PC-9 (cell line): Measurements from ENCODE around the gene CST11. TPM values are rescaled to one million over a fixed set of nuclear protein-coding genes. Genes with fewer than 3 reads are reported as not detected.

Experiments
- BruUV-seq: library from RNA; stranded (reverse); fragments of 400-500 nt; replicated peaks from 2 replicates; lab custom pipeline; 2021; lab: Mats Ljungman, UMichigan
- CTCF ChIA-PET: fragments of 300-600 bp; sonication (Branson Sonifier 250); formaldehyde crosslinking; loops from one replicate; lab custom pipeline; 2022; ENCODE audit warnings: antibody characterized with exemption; lab: Charles Lee
- POLR2A ChIA-PET: fragments of 300-600 bp; sonication (Branson Sonifier 250); formaldehyde crosslinking; loops from one replicate; lab custom pipeline; 2022; ENCODE audit warnings: antibody characterized with exemption; ENCODE audit not compliant: unreplicated experiment; lab: Charles Lee
- DNase-seq, 2 experiments: peaks; one replicate each; pipeline versions ENCODE4 v3.0.0 to v3.0.0-alpha.2; 2015 to 2022; ENCODE audit warnings: mixed read lengths in 1 of 2
- H2AFZ ChIP-seq: fragments of 200-600 bp; sonication (generic); 2 replicates; pipeline ENCODE4 v1.8.1; 2017; ENCODE audit warnings: antibody characterized with exemption
- H3F3A ChIP-seq: fragments of 200-600 bp; sonication (generic); 2 replicates; pipeline ENCODE4 v1.8.1; 2017; ENCODE audit warnings: antibody characterized with exemption, mild to moderate bottlenecking, low read depth; ENCODE audit not compliant: insufficient read depth
- H3K27ac ChIP-seq: fragments of 200-600 bp; sonication (generic); 2 replicates; pipeline ENCODE4 v1.6.1; 2016; ENCODE audit warnings: mixed run types
- H3K27me3 ChIP-seq: fragments of 200-600 bp; sonication (generic); 2 replicates; pipeline ENCODE4 v1.6.1; 2016; ENCODE audit warnings: low read depth, mixed run types; ENCODE audit not compliant: insufficient read depth
- H3K36me3 ChIP-seq: fragments of 200-600 bp; sonication (generic); 2 replicates; pipeline ENCODE4 v1.6.1; 2016; ENCODE audit warnings: low read depth, mixed run types
- H3K4me1 ChIP-seq: fragments of 200-600 bp; sonication (generic); replicated peaks from 2 replicates; pipeline ENCODE4 v1.6.1; 2016; ENCODE audit warnings: mixed run types; ENCODE audit not compliant: insufficient read depth
- H3K4me2 ChIP-seq: fragments of 200-600 bp; sonication (generic); 2 replicates; pipeline ENCODE4 v1.6.1; 2017; ENCODE audit warnings: mixed run types
- H3K4me3 ChIP-seq: fragments of 200-600 bp; sonication (generic); 2 replicates; pipeline ENCODE4 v1.6.1; 2016; ENCODE audit warnings: mixed run types
- H3K79me2 ChIP-seq: fragments of 200-600 bp; sonication (generic); 2 replicates; pipeline ENCODE4 v1.6.1; 2017; ENCODE audit warnings: low read depth, mixed run types
- H3K9me2 ChIP-seq: fragments of 200-600 bp; sonication (generic); 2 replicates; pipeline ENCODE4 v1.8.1; 2017; ENCODE audit warnings: mild to moderate bottlenecking; ENCODE audit not compliant: insufficient read depth
- H3K9me3 ChIP-seq: fragments of 200-600 bp; sonication (generic); 2 replicates; pipeline ENCODE4 v1.8.1; 2016; ENCODE audit warnings: low read depth; ENCODE audit not compliant: insufficient read depth
- H4K20me1 ChIP-seq: fragments of 200-600 bp; sonication (generic); 2 replicates; pipeline ENCODE4 v1.8.1; 2017; ENCODE audit not compliant: insufficient read depth
- EZH2 ChIP-seq: fragments of 200-600 bp; sonication (generic); IDR thresholded peaks from 2 replicates; pipeline ENCODE4 v1.8.0; 2017; ENCODE audit warnings: antibody characterized with exemption, low read depth
- intact Hi-C: fragments of 100-400 bp; cut with micrococcal nuclease; formaldehyde crosslinking; loops from one replicate; pipeline ENCODE4 v1.10.0; 2022; ENCODE audit not compliant: unreplicated experiment
- total RNA-seq: library from RNA; stranded (reverse); gene quantifications from 2 replicates; pipeline ENCODE4 v1.2.3, GENCODE V29; 2021
- TF ChIP-seq, protein P1 (sequence below): fragments of 200-600 bp; sonication (generic); conservative IDR thresholded peaks from 2 replicates; pipeline ENCODE4 v1.6.1; 2017; ENCODE audit warnings: mixed run types, antibody characterized with exemption, mild to moderate bottlenecking, moderate library complexity

CST11 gene
- total RNA-seq, 1 experiment from 2014 or later, result not detected

DNA sequence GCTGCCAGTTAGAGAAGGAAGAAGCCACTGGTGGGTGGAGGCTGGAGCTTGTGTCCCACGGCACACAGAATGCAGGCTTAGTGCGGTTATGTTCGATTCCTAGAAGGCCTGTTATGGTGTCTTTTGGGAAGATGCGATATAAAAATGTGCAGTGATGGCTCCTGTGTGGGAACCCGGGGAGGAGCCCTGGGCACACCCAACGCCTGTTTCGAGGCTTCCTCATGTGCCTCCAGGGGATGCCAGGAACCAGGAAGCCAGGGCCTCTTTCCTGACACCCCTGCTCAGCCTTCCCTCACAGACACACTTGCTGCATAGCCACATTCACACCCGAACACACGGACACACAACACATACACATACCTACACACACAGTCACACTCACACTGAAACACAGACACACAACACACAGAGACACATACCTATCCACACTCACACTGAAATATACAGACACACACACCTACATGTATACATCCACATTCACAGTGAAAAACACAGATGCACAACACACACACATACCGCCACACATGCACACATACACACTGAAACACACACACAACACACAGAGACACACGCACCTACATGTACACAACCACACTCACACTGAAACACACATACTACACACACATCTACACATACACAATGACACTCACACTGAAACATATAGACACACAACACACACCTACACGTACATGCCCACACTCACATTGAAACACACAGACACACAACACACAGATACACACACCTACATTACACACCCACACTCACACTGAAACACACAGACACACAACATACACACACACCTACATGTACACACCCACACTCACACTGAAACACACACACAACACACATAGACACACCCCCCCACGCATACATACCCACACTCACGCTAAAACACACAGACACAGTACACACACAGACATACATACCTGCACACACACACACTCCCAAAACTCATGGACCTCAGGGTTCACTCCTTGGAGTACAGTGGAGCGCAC lies 1.2 kb upstream of the CST11 start:
- TF ChIP-seq, protein P1, sequence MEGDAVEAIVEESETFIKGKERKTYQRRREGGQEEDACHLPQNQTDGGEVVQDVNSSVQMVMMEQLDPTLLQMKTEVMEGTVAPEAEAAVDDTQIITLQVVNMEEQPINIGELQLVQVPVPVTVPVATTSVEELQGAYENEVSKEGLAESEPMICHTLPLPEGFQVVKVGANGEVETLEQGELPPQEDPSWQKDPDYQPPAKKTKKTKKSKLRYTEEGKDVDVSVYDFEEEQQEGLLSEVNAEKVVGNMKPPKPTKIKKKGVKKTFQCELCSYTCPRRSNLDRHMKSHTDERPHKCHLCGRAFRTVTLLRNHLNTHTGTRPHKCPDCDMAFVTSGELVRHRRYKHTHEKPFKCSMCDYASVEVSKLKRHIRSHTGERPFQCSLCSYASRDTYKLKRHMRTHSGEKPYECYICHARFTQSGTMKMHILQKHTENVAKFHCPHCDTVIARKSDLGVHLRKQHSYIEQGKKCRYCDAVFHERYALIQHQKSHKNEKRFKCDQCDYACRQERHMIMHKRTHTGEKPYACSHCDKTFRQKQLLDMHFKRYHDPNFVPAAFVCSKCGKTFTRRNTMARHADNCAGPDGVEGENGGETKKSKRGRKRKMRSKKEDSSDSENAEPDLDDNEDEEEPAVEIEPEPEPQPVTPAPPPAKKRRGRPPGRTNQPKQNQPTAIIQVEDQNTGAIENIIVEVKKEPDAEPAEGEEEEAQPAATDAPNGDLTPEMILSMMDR, result no peak
- no peak for TF ChIP-seq EZH2
- H3K36me3 ChIP-seq, result no peaks in the 10 kb centered on the region
- no peaks in the 10 kb centered on the region for H3F3A ChIP-seq
- H2AFZ ChIP-seq, result no peak overlapping the region
- H4K20me1 ChIP-seq, result no peaks in the 10 kb centered on the region
- no peaks in the 10 kb centered on the region for H3K4me1 ChIP-seq
- BruUV-seq, result no TSS peak
- ChIA-PET POLR2A (no interaction called here), CTCF (no interaction called here)
- no peak overlapping the region for H3K27ac ChIP-seq
- no peak for DNase-seq
- no peaks in the 10 kb centered on the region for H3K9me3 ChIP-seq
- H3K4me2 ChIP-seq, result no peak overlapping the region
- peaks cover 11% of the 10 kb centered on the region; the same call in 1 of the 2 replicates for H3K27me3 ChIP-seq
- H3K9me2 ChIP-seq, result no peaks in the 10 kb centered on the region
- intact Hi-C loops, result no loop called here
- no peaks in the 10 kb centered on the region for H3K79me2 ChIP-seq
- no peak overlapping the region for H3K4me3 ChIP-seq

DNA sequence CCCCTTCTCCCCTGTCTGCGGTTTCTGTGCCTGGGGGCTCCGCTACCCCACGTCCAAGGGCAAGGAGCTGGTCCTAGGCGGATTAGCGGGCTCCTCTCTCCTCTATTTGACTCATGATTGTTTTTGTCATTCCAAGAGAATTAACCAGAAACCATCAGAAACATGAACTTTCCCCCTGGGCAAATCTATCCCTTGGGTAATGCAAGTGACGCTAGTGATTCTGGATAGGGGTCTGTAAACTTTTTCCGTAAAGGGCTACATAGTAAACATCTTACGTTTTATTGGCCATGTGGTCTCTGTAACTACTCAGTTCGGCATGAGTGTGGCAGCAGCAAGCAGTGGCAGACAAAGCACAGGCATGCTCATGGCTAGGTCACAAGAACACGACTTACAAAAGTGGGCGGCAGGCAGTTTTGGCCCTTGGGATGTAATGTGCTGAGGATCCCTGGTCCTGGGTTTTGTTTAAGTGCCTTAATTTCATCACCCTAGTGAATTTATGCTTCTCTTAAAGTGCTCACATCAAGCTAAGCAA lies 654 bp downstream of the CST11 start:
- Histone ChIP-seq H2AFZ (no peak overlapping the region), H3K4me2 (no peak overlapping the region), H3F3A (no peaks in the 10 kb centered on the region), H3K4me1 (no peaks in the 10 kb centered on the region), H3K9me2 (no peaks in the 10 kb centered on the region), H3K36me3 (no peaks in the 10 kb centered on the region), H3K27ac (no peak overlapping the region), H3K27me3 (peaks cover 4% of the 10 kb centered on the region; the same call in 1 of the 2 replicates), H3K4me3 (no peak overlapping the region), H3K79me2 (no peaks in the 10 kb centered on the region), H4K20me1 (no peaks in the 10 kb centered on the region), H3K9me3 (no peaks in the 10 kb centered on the region)
- ChIA-PET POLR2A (no interaction called here), CTCF (no interaction called here)
- BruUV-seq, result no TSS peak
- DNase-seq, result no peak
- intact Hi-C loops, result no loop called here
- no peak for TF ChIP-seq EZH2
- TF ChIP-seq, protein P1, result no peak

DNA sequence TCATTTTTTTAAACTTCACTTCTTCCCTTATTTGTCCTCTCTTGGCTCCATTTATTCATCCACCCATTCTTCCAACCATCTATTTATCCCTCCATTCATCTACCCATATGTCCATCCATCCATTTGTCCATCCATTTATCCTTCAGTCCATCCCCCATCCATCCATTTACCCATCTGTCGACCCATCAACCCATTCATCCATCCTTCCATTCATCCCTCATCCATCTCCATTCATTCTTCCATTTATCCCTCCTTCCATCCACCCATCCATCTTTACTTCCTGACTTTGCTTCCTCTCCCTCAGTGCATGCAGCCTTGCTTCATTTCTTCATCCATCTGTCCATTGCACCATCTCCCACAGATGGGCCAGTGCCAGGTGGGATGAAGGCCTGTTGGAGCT lies 1.8 kb downstream of the CST11 start:
- ChIA-PET POLR2A (no interaction called here), CTCF (no interaction called here)
- DNase-seq, result no peak
- no peak overlapping the region for H3K4me2 ChIP-seq
- BruUV-seq, result no TSS peak
- peaks cover under 1% of the 10 kb centered on the region; the same call in 1 of the 2 replicates for H3K27me3 ChIP-seq
- H2AFZ ChIP-seq, result no peak overlapping the region
- no peaks in the 10 kb centered on the region for H4K20me1 ChIP-seq
- H3K79me2 ChIP-seq, result no peaks in the 10 kb centered on the region
- TF ChIP-seq, protein P1, result no peak
- no peak for TF ChIP-seq EZH2
- no peaks in the 10 kb centered on the region for H3F3A ChIP-seq
- intact Hi-C loops, result no loop called here
- H3K4me3 ChIP-seq, result no peak overlapping the region
- no peaks in the 10 kb centered on the region for H3K36me3 ChIP-seq
- peaks cover 2% of the 10 kb centered on the region; the same call in 1 of the 2 replicates for H3K4me1 ChIP-seq
- no peak overlapping the region for H3K27ac ChIP-seq
- H3K9me2 ChIP-seq, result no peaks in the 10 kb centered on the region
- no peaks in the 10 kb centered on the region for H3K9me3 ChIP-seq
